Hematopoietic multipotent progenitor cell (in vitro differentiated cells): ENCODE results near the gene TSPAN18. TPM values are rescaled to one million over a fixed set of nuclear protein-coding genes. Genes with fewer than 3 reads are reported as not detected.
A peak's percentile ranks its signal among the peaks of the same experiment; 100 is the strongest.

Source experiments
- DNase-seq, 3 donors: peaks; one replicate each; pipeline ENCODE4 v3.0.0-alpha.2; 2011 to 2015; ENCODE audit warnings: low read depth in 2 of 3, low spot score in 2 of 3
- total RNA-seq: library from RNA; depleted of rRNA; stranded (reverse); fragments of >200 nt; gene quantifications from one replicate; pipeline ENCODE4 v1.2.3, GENCODE V29; 2012

TSPAN18 gene
- total RNA-seq, 1 donor: 0.54 TPM

- DNase-seq: no peak
These were observed 16.8 kb upstream of the TSPAN18 start for GRCh38 chr11:44709966-44710365.

GRCh38 chr11:44711113-44711786 is 15.5 kb upstream of the TSPAN18 start:
- DNase-seq: no peak

- DNase-seq: no peak
These were observed 14.8 kb upstream of the TSPAN18 start for GRCh38 chr11:44711787-44712608.

- DNase-seq: no peak
These were observed 13.7 kb upstream of the TSPAN18 start for GRCh38 chr11:44713022-44713421.

- no peak for DNase-seq
These were observed 10.5 kb upstream of the TSPAN18 start for GRCh38 chr11:44716256-44716655.

- no peak for DNase-seq
These were observed 8.7 kb upstream of the TSPAN18 start for GRCh38 chr11:44718057-44718456.

- no peak for DNase-seq
These were observed 8.0 kb upstream of the TSPAN18 start for GRCh38 chr11:44718612-44719390.

GRCh38 chr11:44725016-44725685 is 1.6 kb upstream of the TSPAN18 start:
- DNase-seq: no peak

GRCh38 chr11:44725757-44726282 is 942 bp upstream of the TSPAN18 start:
- no peak for DNase-seq

GRCh38 chr11:44727114-44727372 is 281 bp downstream of the TSPAN18 start:
- DNase-seq: no peak

- DNase-seq: peak; percentile 58 to 76 (median 67)
These were observed 868 bp downstream of the TSPAN18 start for GRCh38 chr11:44727373-44728287.

- DNase-seq: no peak
These were observed 1.7 kb downstream of the TSPAN18 start for GRCh38 chr11:44728491-44728910.

- DNase-seq: no peak
These were observed 2.3 kb downstream of the TSPAN18 start for GRCh38 chr11:44729063-44729462.

- no peak for DNase-seq
These were observed 3.0 kb downstream of the TSPAN18 start for GRCh38 chr11:44729713-44730112.

- no peak for DNase-seq
These were observed 4.0 kb downstream of the TSPAN18 start for GRCh38 chr11:44730775-44731174.

- DNase-seq: no peak
These were observed 5.1 kb downstream of the TSPAN18 start for GRCh38 chr11:44731685-44732430.

GRCh38 chr11:44732564-44732963 is 5.8 kb downstream of the TSPAN18 start:
- DNase-seq: no peak

GRCh38 chr11:44733877-44734276 is 7.1 kb downstream of the TSPAN18 start:
- no peak for DNase-seq

GRCh38 chr11:44734843-44735381 is 8.2 kb downstream of the TSPAN18 start:
- DNase-seq: no peak
